ENCODE measurements around the gene RBMS2. TPM values are rescaled to one million over a fixed set of nuclear protein-coding genes. Genes with fewer than 3 reads are reported as not detected.

RBMS2 gene
- total and polyA plus RNA-seq, 9 of the 15 experiments (the other 6 are each of a cell fraction or from before 2014, with no cell fraction given) = 0.08 to 10.5 (median 0.31) TPM

DNA sequence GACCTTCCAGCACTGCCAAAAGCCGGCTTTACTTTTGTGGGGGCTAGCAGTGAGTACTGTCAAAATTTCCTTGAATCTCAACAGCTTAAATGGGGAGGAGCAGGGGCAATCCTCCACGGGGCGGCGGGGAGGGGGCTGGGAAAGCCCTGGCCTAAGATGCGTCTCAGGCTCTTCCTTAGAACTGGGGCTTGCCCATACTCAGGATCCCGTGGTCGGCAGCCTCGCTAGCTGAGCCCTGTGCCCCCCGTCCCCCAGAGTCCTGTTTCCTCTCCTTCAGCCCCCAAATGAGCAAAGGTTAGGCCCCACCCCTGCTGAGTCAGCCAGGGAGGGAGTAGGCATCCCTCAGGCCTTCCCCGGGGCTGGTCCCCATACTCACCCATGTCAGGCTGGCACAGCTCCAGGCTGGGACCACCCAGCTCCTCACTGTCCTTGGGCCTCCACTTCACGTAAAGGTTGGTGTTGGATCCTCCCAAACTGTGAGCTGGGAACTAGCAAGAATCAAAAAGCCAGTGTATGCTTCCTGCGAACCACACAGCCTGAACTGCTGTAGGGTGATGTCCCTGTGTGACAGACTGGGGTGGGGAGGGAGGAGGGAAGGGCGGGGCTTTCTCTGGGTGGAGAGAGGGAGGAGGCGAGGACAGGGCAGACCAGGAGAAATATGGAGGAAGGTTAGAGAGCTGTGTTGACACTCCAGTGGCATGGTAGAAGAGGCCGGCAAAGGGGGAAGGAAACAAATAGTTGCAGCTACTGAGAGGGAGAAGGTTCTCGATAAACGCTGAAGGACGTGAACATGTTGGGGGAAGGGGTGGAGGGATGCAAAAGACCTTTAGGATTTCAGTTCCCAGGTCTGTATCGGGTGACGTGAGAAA is 114.4 kb downstream of the RBMS2 start (continued):
- TF ChIP-seq, protein P1, sequence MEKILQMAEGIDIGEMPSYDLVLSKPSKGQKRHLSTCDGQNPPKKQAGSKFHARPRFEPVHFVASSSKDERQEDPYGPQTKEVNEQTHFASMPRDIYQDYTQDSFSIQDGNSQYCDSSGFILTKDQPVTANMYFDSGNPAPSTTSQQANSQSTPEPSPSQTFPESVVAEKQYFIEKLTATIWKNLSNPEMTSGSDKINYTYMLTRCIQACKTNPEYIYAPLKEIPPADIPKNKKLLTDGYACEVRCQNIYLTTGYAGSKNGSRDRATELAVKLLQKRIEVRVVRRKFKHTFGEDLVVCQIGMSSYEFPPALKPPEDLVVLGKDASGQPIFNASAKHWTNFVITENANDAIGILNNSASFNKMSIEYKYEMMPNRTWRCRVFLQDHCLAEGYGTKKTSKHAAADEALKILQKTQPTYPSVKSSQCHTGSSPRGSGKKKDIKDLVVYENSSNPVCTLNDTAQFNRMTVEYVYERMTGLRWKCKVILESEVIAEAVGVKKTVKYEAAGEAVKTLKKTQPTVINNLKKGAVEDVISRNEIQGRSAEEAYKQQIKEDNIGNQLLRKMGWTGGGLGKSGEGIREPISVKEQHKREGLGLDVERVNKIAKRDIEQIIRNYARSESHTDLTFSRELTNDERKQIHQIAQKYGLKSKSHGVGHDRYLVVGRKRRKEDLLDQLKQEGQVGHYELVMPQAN (IDR thresholded peaks at IDR 0.05; ENCODE audit: borderline replicate concordance) = peak; percentile 48; the same call in 1 of the 2 replicates
- TF ChIP-seq HNRNPH1 (optimal IDR thresholded peaks at IDR 0.05; ENCODE audit: low read depth, low read length) (no peak), NBN (IDR thresholded peaks at IDR 0.05; ENCODE audit: low read depth) (no peak; the same call in 1 of the 2 replicates), ZNF77 (CRISPR knock-in tag; IDR thresholded peaks at IDR 0.05) (no peak), ZNF217 (CRISPR knock-in tag; IDR thresholded peaks at IDR 0.05) (no peak), NFXL1 (CRISPR knock-in tag; IDR thresholded peaks at IDR 0.05) (no peak), CBX3 (IDR thresholded peaks at IDR 0.05; ENCODE audit: borderline replicate concordance in 1 of 2, low read length in 2 of 2) (no peak; a peak in 1 of 3 replicates), ZNF175 (CRISPR knock-in tag; IDR thresholded peaks at IDR 0.05; ENCODE audit: low read depth) (no peak), PPARD (CRISPR knock-in tag; IDR thresholded peaks at IDR 0.05) (no peak), SRSF7 (optimal IDR thresholded peaks at IDR 0.05; ENCODE audit: low read depth, low read length) (no peak), IRF2 (CRISPR knock-in tag; IDR thresholded peaks at IDR 0.05) (no peak), MAFK (IDR thresholded peaks at IDR 0.05; ENCODE audit: low read length) (peak; percentile 63; the same call in 1 of the 2 replicates), E2F3 (CRISPR knock-in tag; IDR thresholded peaks at IDR 0.05) (no peak), PRPF4 (IDR thresholded peaks at IDR 0.05; ENCODE audit: insufficient read depth, low read depth, low read length, poor library complexity, severe bottlenecking) (no peak), ZNF507 (tag; conservative IDR thresholded peaks at IDR 0.05) (no peak), SAFB (IDR thresholded peaks at IDR 0.05; ENCODE audit: borderline replicate concordance, low read depth, low read length) (no peak)
- TF ChIP-seq, protein P2, sequence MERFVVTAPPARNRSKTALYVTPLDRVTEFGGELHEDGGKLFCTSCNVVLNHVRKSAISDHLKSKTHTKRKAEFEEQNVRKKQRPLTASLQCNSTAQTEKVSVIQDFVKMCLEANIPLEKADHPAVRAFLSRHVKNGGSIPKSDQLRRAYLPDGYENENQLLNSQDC (CRISPR knock-in tag; IDR thresholded peaks at IDR 0.05) = no peak
- TF ChIP-seq, protein P3, sequence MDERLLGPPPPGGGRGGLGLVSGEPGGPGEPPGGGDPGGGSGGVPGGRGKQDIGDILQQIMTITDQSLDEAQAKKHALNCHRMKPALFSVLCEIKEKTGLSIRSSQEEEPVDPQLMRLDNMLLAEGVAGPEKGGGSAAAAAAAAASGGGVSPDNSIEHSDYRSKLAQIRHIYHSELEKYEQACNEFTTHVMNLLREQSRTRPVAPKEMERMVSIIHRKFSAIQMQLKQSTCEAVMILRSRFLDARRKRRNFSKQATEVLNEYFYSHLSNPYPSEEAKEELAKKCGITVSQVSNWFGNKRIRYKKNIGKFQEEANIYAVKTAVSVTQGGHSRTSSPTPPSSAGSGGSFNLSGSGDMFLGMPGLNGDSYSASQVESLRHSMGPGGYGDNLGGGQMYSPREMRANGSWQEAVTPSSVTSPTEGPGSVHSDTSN (CRISPR knock-in tag; IDR thresholded peaks at IDR 0.05; ENCODE audit: low read depth) = peak; percentile 51; the same call in 1 of the 2 replicates
- TF ChIP-seq, protein P3 (tag; conservative IDR thresholded peaks at IDR 0.05; ENCODE audit: low read depth) = peak; percentile 65
- TF ChIP-seq, protein P4, sequence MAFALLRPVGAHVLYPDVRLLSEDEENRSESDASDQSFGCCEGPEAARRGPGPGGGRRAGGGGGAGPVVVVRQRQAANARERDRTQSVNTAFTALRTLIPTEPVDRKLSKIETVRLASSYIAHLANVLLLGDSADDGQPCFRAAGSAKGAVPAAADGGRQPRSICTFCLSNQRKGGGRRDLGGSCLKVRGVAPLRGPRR (CRISPR knock-in tag; IDR thresholded peaks at IDR 0.05) = no peak
- TF ChIP-seq, protein P5, sequence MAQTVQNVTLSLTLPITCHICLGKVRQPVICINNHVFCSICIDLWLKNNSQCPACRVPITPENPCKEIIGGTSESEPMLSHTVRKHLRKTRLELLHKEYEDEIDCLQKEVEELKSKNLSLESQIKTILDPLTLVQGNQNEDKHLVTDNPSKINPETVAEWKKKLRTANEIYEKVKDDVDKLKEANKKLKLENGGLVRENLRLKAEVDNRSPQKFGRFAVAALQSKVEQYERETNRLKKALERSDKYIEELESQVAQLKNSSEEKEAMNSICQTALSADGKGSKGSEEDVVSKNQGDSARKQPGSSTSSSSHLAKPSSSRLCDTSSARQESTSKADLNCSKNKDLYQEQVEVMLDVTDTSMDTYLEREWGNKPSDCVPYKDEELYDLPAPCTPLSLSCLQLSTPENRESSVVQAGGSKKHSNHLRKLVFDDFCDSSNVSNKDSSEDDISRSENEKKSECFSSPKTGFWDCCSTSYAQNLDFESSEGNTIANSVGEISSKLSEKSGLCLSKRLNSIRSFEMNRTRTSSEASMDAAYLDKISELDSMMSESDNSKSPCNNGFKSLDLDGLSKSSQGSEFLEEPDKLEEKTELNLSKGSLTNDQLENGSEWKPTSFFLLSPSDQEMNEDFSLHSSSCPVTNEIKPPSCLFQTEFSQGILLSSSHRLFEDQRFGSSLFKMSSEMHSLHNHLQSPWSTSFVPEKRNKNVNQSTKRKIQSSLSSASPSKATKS (CRISPR knock-in tag; IDR thresholded peaks at IDR 0.05) = no peak

Data from K562 (cell line).